A673 (cell line): ENCODE measurements around the gene SMAD3. TPM values are rescaled to one million over a fixed set of nuclear protein-coding genes. Genes with fewer than 3 reads are reported as not detected.

Experiments
- BruUV-seq: library from RNA; stranded (reverse); fragments of 400-500 nt; replicated peaks from 2 replicates; lab custom pipeline; 2021; lab: Mats Ljungman, UMichigan
- CTCF ChIA-PET: fragments of 300-600 bp; sonication (Branson Sonifier 250); formaldehyde crosslinking; loops from one replicate; lab custom pipeline; 2022; ENCODE audit warnings: antibody characterized with exemption; lab: Charles Lee
- POLR2A ChIA-PET: fragments of 300-600 bp; sonication (Branson Sonifier 250); formaldehyde crosslinking; loops from one replicate; lab custom pipeline; 2022; ENCODE audit warnings: antibody characterized with exemption; ENCODE audit not compliant: low non-redundant PET; lab: Charles Lee
- DNase-seq: peaks from one replicate; pipeline ENCODE4 v3.0.0-alpha.2; 2015; ENCODE audit warnings: low spot score
- H3K27ac ChIP-seq: fragments of 200-600 bp; sonication (generic); 2 replicates; pipeline ENCODE4 v1.5.1; 2016; ENCODE audit warnings: mixed run types, low read depth, mild to moderate bottlenecking, mixed read lengths, antibody characterized with exemption, low read length; ENCODE audit not compliant: poor library complexity, severe bottlenecking
- H3K27me3 ChIP-seq: fragments of 200-600 bp; sonication (generic); replicated peaks from 2 replicates; pipeline ENCODE4 v1.6.1; 2017; ENCODE audit warnings: mixed run types, low read depth, mild to moderate bottlenecking, mixed read lengths, antibody characterized with exemption, low read length; ENCODE audit not compliant: insufficient read depth, poor library complexity
- H3K36me3 ChIP-seq: fragments of 200-600 bp; sonication (generic); 2 replicates; pipeline ENCODE4 v1.6.1; 2016; ENCODE audit warnings: mixed run types, mild to moderate bottlenecking, mixed read lengths, antibody characterized with exemption, low read length; ENCODE audit not compliant: insufficient read depth, poor library complexity, severe bottlenecking
- H3K4me1 ChIP-seq: fragments of 200-600 bp; sonication (generic); 2 replicates; pipeline ENCODE4 v1.6.1; 2017; ENCODE audit warnings: mixed run types, mild to moderate bottlenecking, mixed read lengths, antibody characterized with exemption, low read length; ENCODE audit not compliant: insufficient read depth, poor library complexity, severe bottlenecking
- H3K4me3 ChIP-seq: fragments of 200-600 bp; sonication (generic); 2 replicates; pipeline ENCODE4 v1.5.1; 2016; ENCODE audit warnings: low read depth, mixed run types, mild to moderate bottlenecking, mixed read lengths, low read length; ENCODE audit not compliant: poor library complexity, severe bottlenecking
- H3K9me3 ChIP-seq: fragments of 200-600 bp; sonication (generic); 2 replicates; pipeline ENCODE4 v1.6.1; 2016; ENCODE audit warnings: mixed run types, low read depth, mild to moderate bottlenecking, mixed read lengths, antibody characterized with exemption, low read length; ENCODE audit not compliant: poor library complexity, severe bottlenecking
- EZH2 ChIP-seq: fragments of 200-600 bp; sonication (generic); IDR thresholded peaks from 2 replicates; pipeline ENCODE4 v1.6.1; 2017; ENCODE audit warnings: borderline replicate concordance, low read depth, mild to moderate bottlenecking, mixed read lengths, antibody characterized with exemption, low read length; ENCODE audit not compliant: poor library complexity, severe bottlenecking
- intact Hi-C: fragments of 100-400 bp; cut with micrococcal nuclease; formaldehyde crosslinking; loops from one replicate; pipeline ENCODE4 v1.10.0; 2022; ENCODE audit not compliant: unreplicated experiment
- total RNA-seq: library from RNA; stranded (reverse); gene quantifications from 2 replicates; pipeline ENCODE4 v1.2.3, GENCODE V29; 2021
- TF ChIP-seq, protein P1 (sequence below): fragments of 300-800, 200-600 bp; sonication (generic); conservative IDR thresholded peaks from 2 replicates; pipeline ENCODE4 v1.5.1; 2017; ENCODE audit warnings: low read depth, mild to moderate bottlenecking, antibody characterized with exemption, low read length, moderate library complexity, mixed read lengths

SMAD3 gene
- total RNA-seq, 1 experiment from 2014 or later: 31.0 TPM

DNA sequence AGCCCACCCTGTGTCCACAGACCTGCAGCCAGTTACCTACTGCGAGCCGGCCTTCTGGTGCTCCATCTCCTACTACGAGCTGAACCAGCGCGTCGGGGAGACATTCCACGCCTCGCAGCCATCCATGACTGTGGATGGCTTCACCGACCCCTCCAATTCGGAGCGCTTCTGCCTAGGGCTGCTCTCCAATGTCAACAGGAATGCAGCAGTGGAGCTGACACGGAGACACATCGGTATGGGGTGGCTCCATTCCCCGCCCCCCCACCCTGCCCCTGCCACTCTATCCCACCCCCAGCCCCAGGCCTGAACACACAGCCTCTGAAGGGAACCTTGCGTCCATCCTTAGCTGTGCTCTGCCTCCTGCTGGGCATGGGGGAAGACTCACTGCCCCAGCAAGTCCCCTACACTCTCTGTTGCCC, 115.8 kb downstream of the SMAD3 start:
- peaks cover 3% of the 10 kb centered on the region for H3K36me3 ChIP-seq
- no peak overlapping the region for H3K4me3 ChIP-seq
- no peak for TF ChIP-seq EZH2
- TF ChIP-seq, protein P1, sequence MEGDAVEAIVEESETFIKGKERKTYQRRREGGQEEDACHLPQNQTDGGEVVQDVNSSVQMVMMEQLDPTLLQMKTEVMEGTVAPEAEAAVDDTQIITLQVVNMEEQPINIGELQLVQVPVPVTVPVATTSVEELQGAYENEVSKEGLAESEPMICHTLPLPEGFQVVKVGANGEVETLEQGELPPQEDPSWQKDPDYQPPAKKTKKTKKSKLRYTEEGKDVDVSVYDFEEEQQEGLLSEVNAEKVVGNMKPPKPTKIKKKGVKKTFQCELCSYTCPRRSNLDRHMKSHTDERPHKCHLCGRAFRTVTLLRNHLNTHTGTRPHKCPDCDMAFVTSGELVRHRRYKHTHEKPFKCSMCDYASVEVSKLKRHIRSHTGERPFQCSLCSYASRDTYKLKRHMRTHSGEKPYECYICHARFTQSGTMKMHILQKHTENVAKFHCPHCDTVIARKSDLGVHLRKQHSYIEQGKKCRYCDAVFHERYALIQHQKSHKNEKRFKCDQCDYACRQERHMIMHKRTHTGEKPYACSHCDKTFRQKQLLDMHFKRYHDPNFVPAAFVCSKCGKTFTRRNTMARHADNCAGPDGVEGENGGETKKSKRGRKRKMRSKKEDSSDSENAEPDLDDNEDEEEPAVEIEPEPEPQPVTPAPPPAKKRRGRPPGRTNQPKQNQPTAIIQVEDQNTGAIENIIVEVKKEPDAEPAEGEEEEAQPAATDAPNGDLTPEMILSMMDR: no peak
- POLR2A ChIA-PET: no interaction called here
- intact Hi-C loops: loop anchor here (10.0 kb wide), 1 partner anchor 216 kb away; no protein-coding TSS in a partner anchor
- no TSS peak for BruUV-seq
- CTCF ChIA-PET: interaction anchor here (0.6 kb wide), 1 partner anchor 187 kb away, joined by 3 read pairs; no protein-coding TSS in a partner anchor
- no peaks in the 10 kb centered on the region for H3K9me3 ChIP-seq
- H3K27ac ChIP-seq: no peak overlapping the region
- H3K4me1 ChIP-seq: peaks cover 22% of the 10 kb centered on the region
- no peak for DNase-seq
- H3K27me3 ChIP-seq: no peaks in the 10 kb centered on the region

- H3K4me3 ChIP-seq: no peak overlapping the region
- intact Hi-C loops: loop anchor here (10.0 kb wide), 1 partner anchor 219 kb away; no protein-coding TSS in a partner anchor
- H3K9me3 ChIP-seq: no peaks in the 10 kb centered on the region
- peaks cover 16% of the 10 kb centered on the region for H3K4me1 ChIP-seq
- peaks cover 7% of the 10 kb centered on the region for H3K36me3 ChIP-seq
- ChIA-PET POLR2A (no interaction called here), CTCF (no interaction called here)
- no peak overlapping the region for H3K27ac ChIP-seq
- no peaks in the 10 kb centered on the region for H3K27me3 ChIP-seq
- BruUV-seq: no TSS peak
- TF ChIP-seq, protein P1: no peak
- TF ChIP-seq EZH2: no peak
- no peak for DNase-seq
Observed at GRCh38 chr15:67183443-67184169, 118.2 kb downstream of the SMAD3 start.

DNA sequence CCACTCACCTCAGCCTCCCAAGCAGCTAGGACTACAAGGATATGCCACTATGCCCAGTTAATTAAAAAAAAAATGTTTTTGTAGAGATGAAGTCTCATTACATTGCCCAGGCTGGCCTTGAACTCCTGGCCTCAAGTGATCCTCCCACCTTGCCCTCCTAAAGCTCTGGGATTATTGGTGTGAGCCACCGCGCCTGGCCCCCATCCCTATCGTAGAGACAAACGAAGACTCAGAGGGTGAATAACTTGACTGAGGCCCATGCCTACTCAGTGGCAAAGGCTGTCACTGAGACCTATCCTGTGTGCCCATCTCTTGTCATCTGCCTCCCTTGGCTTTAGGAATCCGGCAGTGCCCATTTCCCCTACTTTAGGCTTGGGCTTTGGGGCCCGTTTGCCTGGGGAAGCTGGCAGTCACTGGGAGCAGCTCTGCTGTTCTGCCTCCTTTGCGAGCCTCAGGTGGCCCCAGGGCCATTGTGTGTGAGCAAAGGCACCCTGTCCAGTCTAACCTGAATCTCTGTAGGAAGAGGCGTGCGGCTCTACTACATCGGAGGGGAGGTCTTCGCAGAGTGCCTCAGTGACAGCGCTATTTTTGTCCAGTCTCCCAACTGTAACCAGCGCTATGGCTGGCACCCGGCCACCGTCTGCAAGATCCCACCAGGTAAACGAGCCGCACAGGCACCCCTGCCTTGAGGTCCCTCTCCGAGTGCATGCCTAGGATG, 119.0 kb downstream of the SMAD3 start:
- Histone ChIP-seq H3K4me3 (no peak overlapping the region), H3K36me3 (peaks cover 12% of the 10 kb centered on the region), H3K9me3 (no peaks in the 10 kb centered on the region), H3K4me1 (peaks cover 24% of the 10 kb centered on the region), H3K27ac (no peak overlapping the region), H3K27me3 (no peaks in the 10 kb centered on the region)
- TF ChIP-seq, protein P1: no peak
- no peak for DNase-seq
- CTCF ChIA-PET: no interaction called here
- POLR2A ChIA-PET: no interaction called here
- intact Hi-C loops: loop anchor here (10.0 kb wide), 1 partner anchor 220 kb away; no protein-coding TSS in a partner anchor
- BruUV-seq: no TSS peak
